HG02938 (cell line): Measurements from ENCODE around the gene CALML5.

Source experiments
- ATAC-seq: cut with Tn5 transposase; IDR thresholded peaks from one replicate; pipeline ENCODE4 v1.9.1; 2021; ENCODE audit warnings: mild to moderate bottlenecking, moderate library complexity; ENCODE audit not compliant: unreplicated experiment

CALML5 gene

GRCh38 chr10:5503477-5503835 is 4.1 kb upstream of the CALML5 start:
- ATAC-seq, result no peak

- ATAC-seq, result no peak
These were observed 3.5 kb upstream of the CALML5 start for GRCh38 chr10:5502571-5503476.

GRCh38 chr10:5502061-5502521 is 2.7 kb upstream of the CALML5 start:
- ATAC-seq, result no peak

DNA sequence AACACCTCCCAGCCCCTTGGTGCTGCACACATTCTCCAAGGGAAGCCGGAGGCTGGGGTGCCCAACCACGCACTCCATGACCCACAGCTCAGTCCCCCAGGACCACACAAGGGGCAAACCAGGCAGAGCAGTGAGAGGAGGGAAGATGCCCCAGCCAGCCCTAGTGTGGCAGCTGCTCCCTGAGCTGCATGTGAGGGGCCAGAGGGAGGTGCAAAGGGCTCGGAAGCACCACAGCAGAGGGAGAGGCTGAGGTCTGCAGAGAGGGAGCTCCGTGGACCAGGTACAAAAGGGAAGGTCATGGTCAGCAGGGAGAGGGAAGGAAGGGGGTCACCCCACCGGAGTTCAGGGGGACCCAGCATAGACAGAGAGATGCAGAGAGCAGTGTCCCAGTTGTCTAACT is 1.5 kb upstream of the CALML5 start:
- ATAC-seq, result no peak

GRCh38 chr10:5500162-5500670 is 846 bp upstream of the CALML5 start:
- no peak for ATAC-seq

- no peak for ATAC-seq
These were observed 428 bp downstream of the CALML5 start for GRCh38 chr10:5498791-5499492.

DNA sequence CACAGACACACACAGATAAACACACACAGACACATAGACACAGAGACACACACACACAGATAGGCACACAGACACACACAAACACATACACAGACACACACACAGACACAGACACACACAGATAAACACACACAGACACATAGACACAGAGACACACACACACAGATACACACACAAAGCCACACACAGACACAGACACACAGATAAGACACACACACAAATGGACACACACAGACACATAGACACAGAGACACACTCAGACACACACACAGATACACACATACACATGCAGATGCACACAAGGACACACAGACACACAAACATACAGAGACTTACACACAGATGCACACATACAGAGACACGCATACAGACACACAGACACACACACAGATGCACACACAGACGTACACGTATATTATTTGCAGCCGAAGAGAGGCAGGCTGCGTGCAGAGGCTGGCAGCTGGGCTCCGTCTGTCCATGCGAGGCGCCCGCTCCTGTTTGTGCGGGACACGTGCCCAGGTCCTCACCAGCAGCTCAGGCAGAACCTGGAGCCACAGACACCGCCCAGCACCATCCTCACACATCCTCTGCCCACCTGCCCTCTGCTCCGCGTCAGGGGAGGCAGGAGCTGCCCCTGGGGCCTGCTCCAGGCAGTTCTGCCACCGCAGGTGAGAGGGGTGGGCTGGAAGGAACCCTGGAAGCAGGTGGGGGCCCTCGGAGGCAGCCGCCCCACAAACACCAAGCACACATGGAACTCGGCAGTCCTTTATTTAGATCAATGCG is 1.2 kb downstream of the CALML5 start:
- no peak for ATAC-seq

DNA sequence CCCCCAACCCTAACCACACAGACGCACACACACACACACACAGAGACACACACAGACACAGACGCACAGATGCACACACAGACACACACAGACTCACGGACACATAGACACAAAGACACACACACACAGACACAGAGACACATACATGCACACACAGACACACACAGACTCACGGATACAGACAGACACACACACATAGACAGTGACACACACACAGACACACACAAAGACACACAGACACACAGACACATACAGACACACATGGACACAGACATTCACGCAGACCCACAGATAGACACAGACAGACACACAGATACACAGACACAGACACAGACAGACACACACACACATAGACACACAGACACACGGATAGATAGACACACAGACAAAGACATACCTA is 2.1 kb downstream of the CALML5 start:
- no peak for ATAC-seq

GRCh38 chr10:5496261-5497250 is 2.8 kb downstream of the CALML5 start:
- no peak for ATAC-seq

DNA sequence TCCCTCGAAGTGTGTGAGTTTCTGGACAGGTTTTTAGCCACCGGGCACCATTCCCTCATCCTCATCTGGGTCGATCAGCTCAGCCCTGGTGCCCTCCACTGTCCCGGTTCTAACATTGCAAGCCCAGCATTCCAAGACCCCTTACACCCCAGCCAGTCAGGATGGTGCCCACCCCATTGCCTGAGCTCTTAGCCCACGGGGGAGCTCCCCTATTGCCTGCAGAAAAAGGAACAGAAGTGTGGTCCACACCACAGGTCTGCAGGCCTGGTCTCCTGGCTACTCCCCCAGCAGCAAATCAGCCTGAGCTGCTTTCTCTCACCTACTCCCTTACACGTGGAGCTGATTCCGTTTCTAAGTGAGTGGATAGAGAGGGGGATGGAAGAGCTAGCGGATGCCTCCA is 4.8 kb downstream of the CALML5 start:
- ATAC-seq, result no peak

GRCh38 chr10:5493691-5494090 is 5.7 kb downstream of the CALML5 start:
- no peak for ATAC-seq

DNA sequence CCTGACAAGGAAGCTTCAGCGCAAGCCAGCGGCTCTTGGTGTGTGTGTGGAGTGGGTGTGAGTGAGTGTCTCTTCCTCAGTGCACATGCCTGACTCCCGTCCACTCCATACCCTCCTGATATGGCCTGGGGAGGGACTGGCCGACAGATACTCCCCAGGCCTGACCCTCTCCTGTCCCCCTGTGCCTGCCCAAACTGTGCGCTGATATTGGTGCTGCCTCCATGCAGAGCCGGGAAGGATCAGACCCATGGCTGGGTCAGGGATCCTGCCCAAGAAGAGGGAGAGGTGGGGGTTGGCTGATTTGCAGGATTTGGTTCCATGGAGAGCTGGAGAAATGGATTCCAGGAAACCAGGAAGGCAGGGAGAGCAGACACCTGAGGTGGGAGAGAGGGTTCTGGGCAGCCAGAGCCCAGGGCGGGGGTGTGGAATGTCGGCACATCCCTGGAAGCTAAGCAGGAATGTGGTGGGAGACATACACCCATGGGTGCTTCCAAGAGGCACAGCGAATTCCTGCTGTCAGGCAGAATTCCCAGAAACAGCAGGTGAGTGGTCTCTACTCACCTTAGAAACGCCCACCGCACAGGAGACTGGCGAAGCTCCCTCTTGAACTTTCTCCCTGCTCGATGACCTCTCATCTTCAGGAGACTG is 6.3 kb downstream of the CALML5 start:
- ATAC-seq, result no peak

GRCh38 chr10:5492322-5492855 is 7.0 kb downstream of the CALML5 start:
- ATAC-seq, result no peak

DNA sequence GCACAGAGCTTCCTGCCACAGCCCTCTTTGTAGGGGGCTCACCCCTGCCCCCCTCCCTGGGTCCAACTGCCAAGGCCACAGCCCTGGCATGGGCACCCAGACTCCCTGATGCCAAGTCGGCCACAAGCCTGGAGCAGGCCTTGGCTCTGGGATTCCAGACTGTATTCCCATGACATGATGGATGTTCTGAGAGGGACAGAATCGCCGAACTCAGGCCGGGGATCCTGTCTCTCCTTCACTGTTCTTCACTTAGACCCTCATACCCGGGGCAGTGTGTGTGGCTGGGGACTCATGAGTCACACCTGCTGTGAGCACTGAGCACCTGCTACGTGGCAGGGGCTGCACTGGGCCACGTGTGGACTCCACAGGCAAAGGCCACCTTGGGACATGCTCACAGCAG is 7.9 kb downstream of the CALML5 start:
- no peak for ATAC-seq

DNA sequence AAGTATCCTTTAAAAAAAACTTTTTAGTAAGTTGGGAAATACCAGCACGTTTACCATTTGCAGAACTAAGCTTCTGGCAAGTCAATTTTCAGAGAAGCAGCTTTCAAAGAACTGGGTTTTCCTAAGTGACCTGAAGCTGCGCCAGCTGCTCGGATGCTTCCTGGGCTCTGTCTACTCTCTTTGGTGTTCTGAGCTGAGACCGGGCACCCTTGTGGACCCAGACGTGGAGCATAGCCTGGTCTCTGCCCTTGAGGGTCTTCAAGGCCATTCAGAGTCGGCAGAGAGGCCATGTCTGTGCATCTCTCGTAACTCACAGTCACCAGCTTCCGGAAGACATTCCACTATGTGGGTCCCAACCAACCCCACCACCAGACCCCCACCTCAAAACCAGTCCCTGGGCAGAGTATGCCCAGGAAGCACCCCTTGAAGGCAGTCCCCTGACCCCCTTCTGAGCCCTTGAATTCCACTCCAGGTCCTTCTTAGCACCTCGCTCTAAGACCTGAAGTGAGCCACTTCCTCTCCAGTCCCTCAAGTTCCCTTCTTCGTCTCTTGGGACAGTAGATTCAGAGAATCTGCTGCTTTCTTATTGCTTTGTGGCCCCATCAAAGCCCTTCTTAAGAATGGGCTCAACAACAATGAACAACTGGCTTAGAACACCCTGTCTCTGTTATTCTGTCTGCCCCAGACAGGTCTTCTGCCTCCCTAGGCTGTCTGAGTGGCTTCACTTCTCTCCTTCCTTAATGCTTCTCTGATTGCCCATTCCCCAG is 8.5 kb downstream of the CALML5 start:
- no peak for ATAC-seq

DNA sequence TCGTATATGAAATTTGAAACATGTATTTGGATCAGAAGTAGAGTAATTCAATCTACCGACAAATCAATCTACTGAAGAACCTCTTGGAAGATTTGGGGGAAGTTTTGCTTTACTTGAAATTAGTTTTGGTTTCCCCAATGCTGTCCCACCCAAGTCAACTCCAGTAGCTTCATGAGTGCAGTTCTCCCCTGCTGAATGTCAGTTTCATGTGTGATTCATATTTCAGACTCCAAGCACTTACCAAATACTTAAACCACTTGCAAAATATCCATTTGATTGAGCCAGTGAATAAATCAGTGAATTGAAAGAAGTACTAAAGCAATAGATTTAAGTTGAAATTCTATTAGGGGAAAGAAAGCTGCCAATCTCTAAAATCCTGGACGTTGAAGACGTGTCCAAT is 9.3 kb downstream of the CALML5 start:
- ATAC-seq, result no peak

DNA sequence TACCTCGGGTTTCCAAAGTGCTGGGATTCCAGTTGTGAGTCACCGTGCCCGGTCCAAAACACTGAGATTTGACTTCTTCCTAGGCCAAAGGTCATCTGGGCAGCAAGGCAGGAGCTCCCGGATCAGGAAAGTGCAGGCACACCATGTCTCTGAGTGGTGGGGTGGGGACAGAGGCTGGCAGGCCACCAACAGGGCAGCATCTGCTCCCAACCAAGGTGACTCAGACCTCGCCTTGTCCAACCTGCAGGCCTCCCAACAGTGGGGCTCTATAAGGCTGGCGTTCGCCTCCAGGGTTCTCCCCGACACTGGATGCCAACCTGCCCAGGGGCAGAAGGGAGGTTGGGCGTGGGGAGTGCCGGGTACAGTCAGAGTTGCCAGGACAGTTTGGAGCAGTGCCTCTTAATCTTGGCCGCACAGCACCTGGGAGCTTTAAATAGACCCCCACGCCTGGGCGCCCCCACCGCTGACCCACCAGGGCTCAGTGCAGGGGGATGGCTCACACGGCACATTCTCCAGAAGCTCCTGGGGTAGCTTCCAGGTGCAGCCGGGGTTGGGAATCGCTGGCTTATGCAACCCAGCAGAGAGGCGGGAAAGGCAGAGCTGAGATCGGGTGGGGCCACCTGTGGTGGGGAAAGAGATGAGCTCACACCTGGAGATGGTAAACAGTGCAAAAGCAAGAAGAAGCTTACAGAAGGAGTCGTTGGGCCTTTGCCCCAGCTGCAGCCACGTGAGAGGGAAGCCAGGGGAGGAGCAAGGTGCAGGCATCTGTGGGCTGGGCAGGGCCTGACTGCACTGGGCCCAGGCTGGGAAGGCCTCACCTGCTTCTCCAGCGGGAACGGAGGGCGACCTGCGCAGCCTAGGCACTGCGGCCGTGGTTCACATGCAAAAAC is 10.9 kb downstream of the CALML5 start:
- ATAC-seq, result no peak

- no peak for ATAC-seq
These were observed 12.5 kb downstream of the CALML5 start for GRCh38 chr10:5486853-5487235.
